GM21381 (cell line): ENCODE results near the gene B4GALT6.
A peak's percentile ranks its signal among the peaks of the same experiment; 100 is the strongest.

ENCODE experiments used
- ATAC-seq: cut with Tn5 transposase; IDR thresholded peaks from one replicate; pipeline ENCODE4 v1.9.1; 2021; ENCODE audit warnings: mild to moderate bottlenecking, moderate library complexity; ENCODE audit not compliant: unreplicated experiment

The B4GALT6 gene

GRCh38 chr18:31660763-31661162 is 23.6 kb downstream of the B4GALT6 start:
- no peak for ATAC-seq

- no peak for ATAC-seq
Measured at GRCh38 chr18:31659576-31660177, 24.7 kb downstream of the B4GALT6 start.

- ATAC-seq, result peak; percentile 72
Measured at GRCh38 chr18:31658670-31659575, 25.5 kb downstream of the B4GALT6 start.

GRCh38 chr18:31657823-31658669 is 26.3 kb downstream of the B4GALT6 start:
- peak; percentile 70 for ATAC-seq

GRCh38 chr18:31656754-31657153 is 27.6 kb downstream of the B4GALT6 start:
- ATAC-seq, result no peak

- ATAC-seq, result no peak
Measured at GRCh38 chr18:31655354-31655753, 29.0 kb downstream of the B4GALT6 start.

GRCh38 chr18:31652877-31653276 is 31.5 kb downstream of the B4GALT6 start:
- no peak for ATAC-seq

GRCh38 chr18:31652357-31652756 is 32.0 kb downstream of the B4GALT6 start:
- ATAC-seq, result no peak

- no peak for ATAC-seq
Measured at GRCh38 chr18:31651369-31651768, 33.0 kb downstream of the B4GALT6 start.

GRCh38 chr18:31649978-31650719 is 34.2 kb downstream of the B4GALT6 start:
- peak; percentile 40 for ATAC-seq

- no peak for ATAC-seq
Measured at GRCh38 chr18:31649449-31649848, 34.9 kb downstream of the B4GALT6 start.

GRCh38 chr18:31648966-31649429 is 35.4 kb downstream of the B4GALT6 start:
- peak; percentile 61 for ATAC-seq

- ATAC-seq, result no peak
Measured at GRCh38 chr18:31648458-31648857, 35.9 kb downstream of the B4GALT6 start.

GRCh38 chr18:31647127-31647753 is 37.1 kb downstream of the B4GALT6 start:
- ATAC-seq, result no peak

GRCh38 chr18:31646332-31647126 is 37.9 kb downstream of the B4GALT6 start:
- ATAC-seq, result no peak

- no peak for ATAC-seq
Measured at GRCh38 chr18:31645411-31645810, 39.0 kb downstream of the B4GALT6 start.

GRCh38 chr18:31643003-31643402 is 41.4 kb downstream of the B4GALT6 start:
- no peak for ATAC-seq

- ATAC-seq, result no peak
Measured at GRCh38 chr18:31637445-31637844, 46.9 kb downstream of the B4GALT6 start.

GRCh38 chr18:31636387-31636786 is 48.0 kb downstream of the B4GALT6 start:
- no peak for ATAC-seq
